Measurements from ENCODE around the gene LRRC3. TPM values are rescaled to one million over a fixed set of nuclear protein-coding genes. Genes with fewer than 3 reads are reported as not detected.
A peak's percentile ranks its signal among the peaks of the same experiment; 100 is the strongest.

The LRRC3 gene
- total and polyA plus RNA-seq, 2 donors (not counting 3 experiments of a cell fraction or from before 2014, with no cell fraction given), result 4.8 to 4.9 TPM

DNA sequence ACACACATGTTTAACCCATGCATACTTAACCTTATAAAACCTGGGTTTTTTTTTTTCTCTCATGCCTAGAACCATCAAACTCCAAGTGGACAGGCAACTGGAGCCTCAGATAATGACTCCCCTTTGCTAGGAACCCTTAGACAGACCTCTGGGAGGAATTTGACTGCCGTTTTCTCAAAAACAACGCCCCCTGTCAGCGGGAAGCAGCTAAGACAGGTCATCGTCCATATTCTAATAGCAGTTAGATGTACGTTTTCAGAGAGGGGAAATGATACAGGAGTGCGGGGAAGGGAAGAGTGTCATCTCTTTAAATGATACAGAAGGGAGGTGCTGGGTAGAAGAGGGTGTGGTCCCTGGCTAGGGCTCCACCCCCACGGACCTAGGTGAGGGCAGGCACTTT is 34.7 kb downstream of the LRRC3 start:
- Histone ChIP-seq H4K20me1 (replicated peaks; ENCODE audit: control insufficient read depth, extremely low read depth, insufficient read depth, low read length) (no peaks in the 10 kb centered on the region), H3K27me3 (ENCODE audit: control insufficient read depth in 2 of 2, insufficient read depth in 2 of 2, low read length in 2 of 2) (no peaks in the 10 kb centered on the region), H3K9me3 (replicated peaks; ENCODE audit: control insufficient read depth, insufficient read depth, low read length) (no peaks in the 10 kb centered on the region), H2AFZ (ENCODE audit: low read depth, low read length) (no peak overlapping the region), H3K36me3 (ENCODE audit: control insufficient read depth in 2 of 2, extremely low read depth in 1 of 2, insufficient read depth in 2 of 2, low read length in 2 of 2) (no peaks in the 10 kb centered on the region), H3K4me1 (ENCODE audit: control insufficient read depth, extremely low read depth, insufficient read depth, low read length) (no peaks in the 10 kb centered on the region), H3K79me2 (ENCODE audit: control insufficient read depth, insufficient read depth, low read length) (no peaks in the 10 kb centered on the region), H3K9me1 (replicated peaks; ENCODE audit: control insufficient read depth, extremely low read depth, insufficient read depth, low read length) (no peaks in the 10 kb centered on the region), H3K27ac (ENCODE audit: insufficient read depth, low read depth, low read length) (no peak overlapping the region), H3K4me3 (replicated peaks in 1 of 3; ENCODE audit: insufficient read depth in 1 of 3, low read depth in 1 of 3, low read length in 3 of 3) (no peak overlapping the region), H3K4me2 (ENCODE audit: insufficient read depth, low read length) (no peak overlapping the region), H3K9ac (replicated peaks; ENCODE audit: extremely low read depth, insufficient read depth, low read length) (no peak overlapping the region)
- TF ChIP-seq, protein P1, sequence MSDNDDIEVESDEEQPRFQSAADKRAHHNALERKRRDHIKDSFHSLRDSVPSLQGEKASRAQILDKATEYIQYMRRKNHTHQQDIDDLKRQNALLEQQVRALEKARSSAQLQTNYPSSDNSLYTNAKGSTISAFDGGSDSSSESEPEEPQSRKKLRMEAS (IDR thresholded peaks at IDR 0.05; ENCODE audit: insufficient read depth, insufficient read length), result no peak
- TF ChIP-seq JUN (IDR thresholded peaks at IDR 0.05; ENCODE audit: borderline replicate concordance, insufficient read depth, insufficient read length, low read depth) (no peak), POLR2A (IDR thresholded peaks at IDR 0.05; ENCODE audit: low read depth, low read length) (no peak)
- TF ChIP-seq, protein P2, sequence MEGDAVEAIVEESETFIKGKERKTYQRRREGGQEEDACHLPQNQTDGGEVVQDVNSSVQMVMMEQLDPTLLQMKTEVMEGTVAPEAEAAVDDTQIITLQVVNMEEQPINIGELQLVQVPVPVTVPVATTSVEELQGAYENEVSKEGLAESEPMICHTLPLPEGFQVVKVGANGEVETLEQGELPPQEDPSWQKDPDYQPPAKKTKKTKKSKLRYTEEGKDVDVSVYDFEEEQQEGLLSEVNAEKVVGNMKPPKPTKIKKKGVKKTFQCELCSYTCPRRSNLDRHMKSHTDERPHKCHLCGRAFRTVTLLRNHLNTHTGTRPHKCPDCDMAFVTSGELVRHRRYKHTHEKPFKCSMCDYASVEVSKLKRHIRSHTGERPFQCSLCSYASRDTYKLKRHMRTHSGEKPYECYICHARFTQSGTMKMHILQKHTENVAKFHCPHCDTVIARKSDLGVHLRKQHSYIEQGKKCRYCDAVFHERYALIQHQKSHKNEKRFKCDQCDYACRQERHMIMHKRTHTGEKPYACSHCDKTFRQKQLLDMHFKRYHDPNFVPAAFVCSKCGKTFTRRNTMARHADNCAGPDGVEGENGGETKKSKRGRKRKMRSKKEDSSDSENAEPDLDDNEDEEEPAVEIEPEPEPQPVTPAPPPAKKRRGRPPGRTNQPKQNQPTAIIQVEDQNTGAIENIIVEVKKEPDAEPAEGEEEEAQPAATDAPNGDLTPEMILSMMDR (IDR thresholded peaks at IDR 0.05; ENCODE audit: extremely low read depth in 1 of 2, insufficient read depth in 1 of 2, low read depth in 1 of 2, low read length in 2 of 2), result peak; percentile 18 to 23
- intact Hi-C loops (cut with micrococcal nuclease) (no loop called here), dilution Hi-C loops (cut with MboI; ENCODE audit: extremely low pct_ligation_motif_present, low sequenced_read_pairs) (no loop called here)
- no peak for DNase-seq (ENCODE audit: low read depth, low spot score)
- ChIA-PET POLR2A (no interaction called here), CTCF (interaction anchor here (0.7 to 1.7 kb wide), 5 partner anchors 9 to 303 kb away, joined by 3 to 6 read pairs (median 4); no protein-coding TSS in a partner anchor)
- no peak for FAIRE-seq
- no TSS peak for BruUV-seq (replicated peaks)

DNA sequence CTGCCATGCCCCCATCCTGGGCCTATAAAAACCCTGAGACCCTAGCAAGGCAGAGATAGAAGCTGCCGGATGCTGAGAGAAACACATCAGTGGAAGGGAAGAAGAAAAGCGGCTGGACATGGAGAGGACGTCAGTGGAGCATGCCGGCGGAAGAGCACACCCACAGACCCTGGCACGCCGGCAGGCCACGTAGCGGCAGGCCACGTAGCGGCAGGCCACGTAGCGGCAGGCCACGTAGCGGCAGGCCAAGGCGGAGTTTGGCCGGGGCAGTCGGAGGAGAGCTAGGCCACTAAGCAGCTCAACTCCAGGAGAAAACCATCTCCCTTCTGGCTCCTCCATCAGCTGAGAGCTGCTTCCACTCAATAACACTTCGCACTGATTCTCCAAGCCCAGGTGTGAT is 35.1 kb downstream of the LRRC3 start:
- CTCF ChIA-PET, result interaction anchor here (0.7 to 1.7 kb wide), 5 partner anchors 8 to 303 kb away, joined by 3 to 6 read pairs (median 4); no protein-coding TSS in a partner anchor
- TF ChIP-seq JUN (IDR thresholded peaks at IDR 0.05; ENCODE audit: borderline replicate concordance, insufficient read depth, insufficient read length, low read depth), result no peak
- no peak for TF ChIP-seq GATA2 (IDR thresholded peaks at IDR 0.05; ENCODE audit: insufficient read depth, insufficient read length, low read depth, low read length)
- no peak for TF ChIP-seq POLR2A (IDR thresholded peaks at IDR 0.05; ENCODE audit: low read depth, low read length)
- TF ChIP-seq FOS (IDR thresholded peaks at IDR 0.05; ENCODE audit: borderline replicate concordance, insufficient read depth, low read length), result no peak
- TF ChIP-seq POLR2AphosphoS5 (IDR thresholded peaks at IDR 0.05; ENCODE audit: insufficient read depth, low read depth, low read length), result no peak
- no peak for TF ChIP-seq MYC (IDR thresholded peaks at IDR 0.05; ENCODE audit: low read depth, low read length)
- TF ChIP-seq, protein P1 (IDR thresholded peaks at IDR 0.05; ENCODE audit: insufficient read depth, insufficient read length), result no peak
- TF ChIP-seq, protein P2 (IDR thresholded peaks at IDR 0.05; ENCODE audit: extremely low read depth in 1 of 2, insufficient read depth in 1 of 2, low read depth in 1 of 2, low read length in 2 of 2), result no peak

More for the DNA sequence above, 35.1 kb downstream of the LRRC3 start:
- no peaks in the 10 kb centered on the region for H3K9me3 ChIP-seq (replicated peaks; ENCODE audit: control insufficient read depth, insufficient read depth, low read length)
- DNase-seq (ENCODE audit: low read depth, low spot score), result no peak
- H4K20me1 ChIP-seq (replicated peaks; ENCODE audit: control insufficient read depth, extremely low read depth, insufficient read depth, low read length), result no peaks in the 10 kb centered on the region
- no peak overlapping the region for H3K4me2 ChIP-seq (ENCODE audit: insufficient read depth, low read length)
- H3K4me3 ChIP-seq (replicated peaks in 1 of 3; ENCODE audit: insufficient read depth in 1 of 3, low read depth in 1 of 3, low read length in 3 of 3), result no peak overlapping the region
- no peak overlapping the region for H2AFZ ChIP-seq (ENCODE audit: low read depth, low read length)
- no TSS peak for BruUV-seq (replicated peaks)
- H3K27ac ChIP-seq (ENCODE audit: insufficient read depth, low read depth, low read length), result no peak overlapping the region
- no peaks in the 10 kb centered on the region for H3K36me3 ChIP-seq (ENCODE audit: control insufficient read depth in 2 of 2, extremely low read depth in 1 of 2, insufficient read depth in 2 of 2, low read length in 2 of 2)
- H3K79me2 ChIP-seq (ENCODE audit: control insufficient read depth, insufficient read depth, low read length), result no peaks in the 10 kb centered on the region
- intact Hi-C loops (cut with micrococcal nuclease) (no loop called here), dilution Hi-C loops (cut with MboI; ENCODE audit: extremely low pct_ligation_motif_present, low sequenced_read_pairs) (no loop called here)
- H3K4me1 ChIP-seq (ENCODE audit: control insufficient read depth, extremely low read depth, insufficient read depth, low read length), result no peaks in the 10 kb centered on the region
- H3K9ac ChIP-seq (replicated peaks; ENCODE audit: extremely low read depth, insufficient read depth, low read length), result no peak overlapping the region
- no peak for FAIRE-seq
- peaks cover 0 to 3% of the 10 kb centered on the region in 2 experiments for H3K27me3 ChIP-seq (ENCODE audit: control insufficient read depth in 2 of 2, insufficient read depth in 2 of 2, low read length in 2 of 2)
- H3K9me1 ChIP-seq (replicated peaks; ENCODE audit: control insufficient read depth, extremely low read depth, insufficient read depth, low read length), result no peaks in the 10 kb centered on the region
- POLR2A ChIA-PET, result no interaction called here

Data from endothelial cell of umbilical vein (primary cell).